Measurements from ENCODE around the gene ZBTB40.

DNA sequence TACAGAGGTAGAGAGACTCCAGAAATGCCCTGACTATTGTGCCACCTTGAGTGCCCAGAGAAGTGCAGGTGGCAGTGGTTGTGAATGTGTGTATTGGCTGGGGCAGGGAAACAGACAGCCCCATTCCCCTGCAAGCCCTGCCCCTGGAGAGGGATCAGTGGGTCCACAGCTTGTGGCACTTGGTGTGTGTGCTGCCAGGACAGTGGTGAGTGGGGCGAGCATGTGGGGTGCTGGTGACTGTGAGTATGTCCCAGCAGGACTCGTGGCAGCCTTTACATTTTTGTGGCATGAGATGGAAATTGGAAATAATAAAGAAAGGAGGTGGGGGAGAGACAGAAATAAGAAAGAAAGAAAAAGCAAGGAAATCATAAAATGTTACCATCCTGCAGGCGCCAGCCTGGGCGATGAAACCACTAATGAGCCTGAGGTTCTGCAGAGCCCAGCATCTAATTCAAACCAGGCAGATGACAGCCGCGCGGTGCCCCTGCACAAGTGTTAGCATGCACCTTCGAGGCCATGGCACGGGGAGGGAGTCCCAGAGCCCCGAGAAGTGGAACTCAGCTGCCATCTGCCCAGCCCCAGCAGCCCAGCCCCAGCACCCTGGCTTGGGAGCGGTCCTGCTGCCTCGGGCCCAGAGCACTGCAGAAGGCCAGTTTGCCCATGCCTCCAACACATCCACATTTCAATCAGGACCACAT, 49.1 kb upstream of the ZBTB40 start:
- TF ChIP-seq, protein P1, sequence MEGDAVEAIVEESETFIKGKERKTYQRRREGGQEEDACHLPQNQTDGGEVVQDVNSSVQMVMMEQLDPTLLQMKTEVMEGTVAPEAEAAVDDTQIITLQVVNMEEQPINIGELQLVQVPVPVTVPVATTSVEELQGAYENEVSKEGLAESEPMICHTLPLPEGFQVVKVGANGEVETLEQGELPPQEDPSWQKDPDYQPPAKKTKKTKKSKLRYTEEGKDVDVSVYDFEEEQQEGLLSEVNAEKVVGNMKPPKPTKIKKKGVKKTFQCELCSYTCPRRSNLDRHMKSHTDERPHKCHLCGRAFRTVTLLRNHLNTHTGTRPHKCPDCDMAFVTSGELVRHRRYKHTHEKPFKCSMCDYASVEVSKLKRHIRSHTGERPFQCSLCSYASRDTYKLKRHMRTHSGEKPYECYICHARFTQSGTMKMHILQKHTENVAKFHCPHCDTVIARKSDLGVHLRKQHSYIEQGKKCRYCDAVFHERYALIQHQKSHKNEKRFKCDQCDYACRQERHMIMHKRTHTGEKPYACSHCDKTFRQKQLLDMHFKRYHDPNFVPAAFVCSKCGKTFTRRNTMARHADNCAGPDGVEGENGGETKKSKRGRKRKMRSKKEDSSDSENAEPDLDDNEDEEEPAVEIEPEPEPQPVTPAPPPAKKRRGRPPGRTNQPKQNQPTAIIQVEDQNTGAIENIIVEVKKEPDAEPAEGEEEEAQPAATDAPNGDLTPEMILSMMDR (IDR thresholded peaks at IDR 0.05; ENCODE audit: borderline replicate concordance, extremely low read depth, low read length, poor library complexity, severe bottlenecking) = no peak
- TF ChIP-seq EZH2 (IDR thresholded peaks at IDR 0.05; ENCODE audit: borderline replicate concordance, low read depth, low read length, severe bottlenecking) = no peak

All from DND-41 (cell line).